ENCODE results near the gene COMT.

COMT gene

DNA sequence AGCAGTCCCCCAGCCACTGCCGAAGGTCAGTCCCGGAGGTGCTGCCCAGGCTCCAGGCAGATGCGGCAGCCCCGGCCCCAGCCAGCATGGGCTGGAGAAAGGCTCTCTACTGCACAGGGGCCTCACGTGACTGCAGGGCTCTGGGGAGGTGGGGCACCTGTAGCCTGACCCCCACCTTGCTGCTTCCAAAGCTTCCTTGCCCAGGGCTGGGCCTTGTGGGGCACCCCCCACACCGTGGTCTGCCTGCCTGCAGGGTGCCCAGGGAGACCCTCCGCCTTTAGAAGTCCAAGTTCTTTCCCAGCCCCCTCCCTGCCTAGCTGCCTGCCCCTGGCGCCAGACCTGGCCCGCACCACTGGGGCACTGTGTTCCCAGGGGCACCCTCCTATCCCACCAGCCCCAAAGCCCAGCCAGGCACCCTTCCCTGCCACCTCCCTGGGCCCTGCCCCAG is 28.5 kb downstream of the COMT start:
- no peak for DNase-seq (ENCODE audit: extremely low spot score)
- CTCF ChIA-PET: interaction anchor here (0.7 to 2.7 kb wide), 4 partner anchors 39 to 239 kb away, joined by 3 to 35 read pairs (median 5); no protein-coding TSS in a partner anchor
- no peak for TF ChIP-seq FOXM1 (IDR thresholded peaks at IDR 0.05; ENCODE audit: borderline replicate concordance)
- POLR2A ChIA-PET: interaction anchor here (3.6 kb wide), 1 partner anchor 44 kb away, joined by 18 read pairs; no protein-coding TSS in a partner anchor

DNA sequence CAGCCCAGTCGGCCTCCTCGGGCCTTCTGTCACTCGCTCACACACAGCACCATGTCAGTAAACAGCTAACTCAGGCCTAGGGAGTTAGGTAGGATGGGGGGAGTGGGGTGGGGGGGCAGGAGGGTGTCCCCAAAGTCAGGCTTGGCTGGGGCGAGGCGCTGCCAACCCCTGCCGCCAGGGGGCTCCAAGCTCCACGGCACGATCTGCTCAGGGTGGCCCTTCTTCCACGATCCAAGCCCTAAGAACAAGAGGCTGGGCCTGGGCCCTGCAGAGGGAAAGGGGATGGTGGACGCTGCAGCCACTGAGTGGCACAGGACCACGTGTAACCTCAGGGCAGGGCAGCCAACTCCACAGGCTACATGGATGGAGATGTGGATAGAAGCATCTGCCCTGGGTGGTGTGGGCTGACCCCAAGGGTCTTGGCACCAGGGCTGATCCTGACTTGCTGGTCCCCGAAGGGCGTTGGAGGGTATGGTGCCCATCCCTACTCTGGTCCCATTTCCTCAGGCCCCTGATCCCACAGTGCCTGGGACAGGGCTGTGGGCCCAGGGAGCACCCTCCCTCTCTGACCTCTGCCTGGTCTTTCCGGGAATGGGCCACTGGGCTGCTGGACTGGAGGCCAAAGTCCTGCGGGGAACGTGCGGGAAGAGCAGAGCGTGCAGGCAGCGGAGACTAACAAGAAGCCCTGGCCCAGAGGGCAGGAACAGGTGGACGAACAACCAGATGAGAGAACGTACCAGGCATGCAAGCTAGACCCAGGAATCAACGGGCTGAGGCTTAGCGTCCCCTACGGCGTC is 29.1 kb downstream of the COMT start:
- POLR2A ChIA-PET: interaction anchor here (1.5 to 3.6 kb wide), 3 partner anchors 16 to 44 kb away, joined by 3 to 18 read pairs (median 6); no protein-coding TSS in a partner anchor
- peak; percentile 84 for DNase-seq (ENCODE audit: extremely low spot score)
- TF ChIP-seq TARDBP (IDR thresholded peaks at IDR 0.05): no peak
- TF ChIP-seq, protein P1, sequence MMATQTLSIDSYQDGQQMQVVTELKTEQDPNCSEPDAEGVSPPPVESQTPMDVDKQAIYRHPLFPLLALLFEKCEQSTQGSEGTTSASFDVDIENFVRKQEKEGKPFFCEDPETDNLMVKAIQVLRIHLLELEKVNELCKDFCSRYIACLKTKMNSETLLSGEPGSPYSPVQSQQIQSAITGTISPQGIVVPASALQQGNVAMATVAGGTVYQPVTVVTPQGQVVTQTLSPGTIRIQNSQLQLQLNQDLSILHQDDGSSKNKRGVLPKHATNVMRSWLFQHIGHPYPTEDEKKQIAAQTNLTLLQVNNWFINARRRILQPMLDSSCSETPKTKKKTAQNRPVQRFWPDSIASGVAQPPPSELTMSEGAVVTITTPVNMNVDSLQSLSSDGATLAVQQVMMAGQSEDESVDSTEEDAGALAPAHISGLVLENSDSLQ (IDR thresholded peaks at IDR 0.05): no peak
- no peak for TF ChIP-seq ELF4 (IDR thresholded peaks at IDR 0.05)
- no peak for TF ChIP-seq SP1 (IDR thresholded peaks at IDR 0.05)
- TF ChIP-seq FOXM1 (IDR thresholded peaks at IDR 0.05; ENCODE audit: borderline replicate concordance): no peak
- no peak for TF ChIP-seq CTBP1 (IDR thresholded peaks at IDR 0.05; ENCODE audit: borderline replicate concordance)
- TF ChIP-seq ZNF384 (IDR thresholded peaks at IDR 0.05): no peak
- TF ChIP-seq HDGF (IDR thresholded peaks at IDR 0.05; ENCODE audit: borderline replicate concordance): no peak
- no peak for TF ChIP-seq BHLHE40 (IDR thresholded peaks at IDR 0.05; ENCODE audit: borderline replicate concordance)
- no peak for TF ChIP-seq L3MBTL2 (conservative IDR thresholded peaks at IDR 0.05)
- TF ChIP-seq FOXA1 (IDR thresholded peaks at IDR 0.05): no peak
- TF ChIP-seq SUZ12 (IDR thresholded peaks at IDR 0.05): no peak
- no peak for TF ChIP-seq NFRKB (IDR thresholded peaks at IDR 0.05)
- TF ChIP-seq FOXK2 (IDR thresholded peaks at IDR 0.05): no peak
- TF ChIP-seq LEF1 (IDR thresholded peaks at IDR 0.05; ENCODE audit: borderline replicate concordance): no peak
- TF ChIP-seq ARNT (IDR thresholded peaks at IDR 0.05): no peak
- CTCF ChIA-PET: interaction anchor here (1.0 to 2.7 kb wide), 3 partner anchors 43 to 240 kb away, joined by 3 to 35 read pairs (median 7); no protein-coding TSS in a partner anchor

- POLR2A ChIA-PET: interaction anchor here (1.5 to 3.6 kb wide), 3 partner anchors 15 to 43 kb away, joined by 3 to 18 read pairs (median 6); no protein-coding TSS in a partner anchor
- TF ChIP-seq BHLHE40 (IDR thresholded peaks at IDR 0.05; ENCODE audit: borderline replicate concordance) (no peak), SUZ12 (IDR thresholded peaks at IDR 0.05) (no peak), FOXM1 (IDR thresholded peaks at IDR 0.05; ENCODE audit: borderline replicate concordance) (no peak)
- CTCF ChIA-PET: interaction anchor here (2.7 kb wide), 1 partner anchor 43 kb away, joined by 35 read pairs; no protein-coding TSS in a partner anchor
- no peak for DNase-seq (ENCODE audit: extremely low spot score)
These were observed 29.9 kb downstream of the COMT start for GRCh38 chr22:19971276-19972124.

- no peak for DNase-seq (ENCODE audit: extremely low spot score)
- TF ChIP-seq FOXK2 (IDR thresholded peaks at IDR 0.05) (no peak), ELF4 (IDR thresholded peaks at IDR 0.05) (no peak), ZNF384 (IDR thresholded peaks at IDR 0.05) (no peak), NFRKB (IDR thresholded peaks at IDR 0.05) (no peak), BHLHE40 (IDR thresholded peaks at IDR 0.05; ENCODE audit: borderline replicate concordance) (no peak)
- CTCF ChIA-PET: interaction anchor here (2.7 to 3.2 kb wide), 2 partner anchors 42 kb away, joined by 17 to 35 read pairs; no protein-coding TSS in a partner anchor
- POLR2A ChIA-PET: interaction anchor here (1.5 to 3.6 kb wide), 2 partner anchors 39 to 42 kb away, joined by 6 to 18 read pairs; no protein-coding TSS in a partner anchor
These were observed 30.7 kb downstream of the COMT start for GRCh38 chr22:19972251-19972650.

- no peak for DNase-seq (ENCODE audit: extremely low spot score)
- TF ChIP-seq, protein P1 (IDR thresholded peaks at IDR 0.05): no peak
- TF ChIP-seq LEF1 (IDR thresholded peaks at IDR 0.05; ENCODE audit: borderline replicate concordance) (no peak), CTBP1 (IDR thresholded peaks at IDR 0.05; ENCODE audit: borderline replicate concordance) (no peak), FOXM1 (IDR thresholded peaks at IDR 0.05; ENCODE audit: borderline replicate concordance) (no peak), FOXK2 (IDR thresholded peaks at IDR 0.05) (no peak), NFRKB (IDR thresholded peaks at IDR 0.05) (no peak), L3MBTL2 (conservative IDR thresholded peaks at IDR 0.05) (no peak), ZNF384 (IDR thresholded peaks at IDR 0.05) (no peak), HDGF (IDR thresholded peaks at IDR 0.05; ENCODE audit: borderline replicate concordance) (no peak), TARDBP (IDR thresholded peaks at IDR 0.05) (no peak), ELF4 (IDR thresholded peaks at IDR 0.05) (no peak), ARNT (IDR thresholded peaks at IDR 0.05) (no peak), BHLHE40 (IDR thresholded peaks at IDR 0.05; ENCODE audit: borderline replicate concordance) (no peak), FOXA1 (IDR thresholded peaks at IDR 0.05) (no peak), SP1 (IDR thresholded peaks at IDR 0.05) (no peak), SUZ12 (IDR thresholded peaks at IDR 0.05) (no peak)
- ChIA-PET POLR2A (interaction anchor here (3.6 kb wide), 1 partner anchor 41 kb away, joined by 18 read pairs; no protein-coding TSS in a partner anchor), CTCF (interaction anchor here (3.2 kb wide), 1 partner anchor 41 kb away, joined by 17 read pairs; no protein-coding TSS in a partner anchor)
These were observed 31.3 kb downstream of the COMT start for GRCh38 chr22:19972652-19973550.

Measured in HEK293T (cell line).